ENCODE data around the gene EFCC1.

The EFCC1 gene

DNA sequence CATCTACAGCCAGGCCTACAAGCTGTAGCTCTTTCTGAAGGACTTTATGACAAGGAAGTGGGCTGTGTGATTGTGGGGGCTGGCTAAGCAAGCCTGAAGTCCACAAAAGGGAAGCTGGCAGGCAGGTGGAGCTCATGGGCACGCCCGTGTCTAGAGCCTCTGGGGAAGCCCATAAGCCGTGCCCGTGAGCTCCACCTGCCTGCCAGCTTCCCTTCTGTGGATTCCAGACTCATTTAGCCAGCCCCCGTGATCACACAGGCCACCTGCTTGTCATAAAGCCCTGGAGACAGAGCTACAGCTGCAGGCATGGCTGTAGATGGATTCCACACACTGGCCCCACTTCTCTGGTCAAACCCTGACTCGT lies 15.2 kb downstream of the EFCC1 start:
- peak; percentile 82 for DNase-seq

DNA sequence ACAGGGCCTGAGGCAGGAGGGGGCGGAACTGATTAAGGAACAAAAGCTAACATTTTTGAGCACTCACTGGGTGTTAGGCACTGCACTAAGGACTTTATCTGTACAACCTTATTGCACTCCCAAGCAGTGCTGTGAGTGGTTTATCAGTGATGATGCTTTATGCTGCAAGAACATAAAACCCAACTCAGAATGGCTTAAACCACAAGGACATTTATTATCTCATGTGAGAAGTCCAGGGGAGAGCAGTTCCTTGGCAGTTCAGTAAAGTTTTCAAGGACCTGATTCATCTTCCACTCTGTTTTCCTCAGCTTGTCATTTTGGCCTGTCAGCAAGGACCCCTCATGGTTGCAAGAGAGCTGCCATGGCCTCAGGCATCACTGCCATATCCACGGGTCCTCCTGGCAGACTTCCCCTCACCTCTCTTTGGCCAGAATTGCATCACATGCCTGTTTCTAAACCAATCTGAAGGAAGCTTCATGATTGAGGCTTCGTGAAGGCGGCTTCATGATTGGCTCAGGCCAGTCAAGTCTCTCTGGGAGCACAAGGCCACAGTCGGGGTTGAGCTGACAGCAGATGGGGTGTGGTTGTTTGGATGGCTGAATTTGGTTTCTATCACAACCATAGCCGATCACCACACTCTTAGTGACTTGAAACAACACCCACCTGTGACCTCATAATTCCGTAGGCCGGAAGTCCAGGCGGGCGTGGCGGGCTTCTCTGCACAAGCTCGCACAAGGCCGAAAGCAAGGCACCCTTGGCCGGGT lies 15.8 kb downstream of the EFCC1 start:
- DNase-seq = no peak

DNA sequence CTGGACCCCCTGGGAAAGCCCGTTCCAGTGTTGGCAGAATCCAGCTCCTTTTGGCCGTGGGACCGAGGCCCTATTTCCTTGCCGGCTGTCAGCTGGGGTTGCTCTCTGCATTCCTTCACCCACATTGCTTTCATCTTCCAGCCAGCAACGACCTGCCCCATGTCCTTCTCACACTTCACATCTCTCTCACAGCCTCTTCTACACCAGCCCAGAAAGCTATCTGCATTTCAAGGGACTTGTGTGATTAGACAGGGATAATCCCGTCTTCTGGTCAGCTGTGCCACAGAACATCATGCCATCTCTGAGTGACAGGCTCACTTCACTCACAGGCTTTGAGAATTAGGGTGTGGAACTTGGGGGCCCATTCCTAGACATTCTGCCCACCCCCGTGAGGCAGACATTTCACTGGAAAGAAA lies 16.4 kb downstream of the EFCC1 start:
- no peak for DNase-seq

DNA sequence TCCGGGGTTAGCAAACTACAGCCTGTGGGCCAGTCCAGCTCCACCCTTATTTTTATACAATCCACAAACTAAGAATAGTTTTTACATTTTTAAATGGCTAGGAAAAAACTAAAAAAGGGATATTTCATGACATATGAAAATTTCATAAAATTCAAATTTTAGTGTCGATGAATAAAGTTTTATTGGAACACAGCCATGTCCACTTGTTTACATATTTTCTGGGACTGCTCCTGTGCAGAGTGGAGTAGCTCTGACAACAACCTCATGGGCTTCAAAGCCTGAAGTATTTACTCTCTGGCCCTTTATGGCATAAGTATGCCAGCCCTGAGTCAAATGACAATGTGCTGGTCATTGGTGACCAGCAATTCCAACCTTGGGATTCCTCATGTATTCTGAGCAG lies 17.2 kb downstream of the EFCC1 start:
- DNase-seq = no peak

DNA sequence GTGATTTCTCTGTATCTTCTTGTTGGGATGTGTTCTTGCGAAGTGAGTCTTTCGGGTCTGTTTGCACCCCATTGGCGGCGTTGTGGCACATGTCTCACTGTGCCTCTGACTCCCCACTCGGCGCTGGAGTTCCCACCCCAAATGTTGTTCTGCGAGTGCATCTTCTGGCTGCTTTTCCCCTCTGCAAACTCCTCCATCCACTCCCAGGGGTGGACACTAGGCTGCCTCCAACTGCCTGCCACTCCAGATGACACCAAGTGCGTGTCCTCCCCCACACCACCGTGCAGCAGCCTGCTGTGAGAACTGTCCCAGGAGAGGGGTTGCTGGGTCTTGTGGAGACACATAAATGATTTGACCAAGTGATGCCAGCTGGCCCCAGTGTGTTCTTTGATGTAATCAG lies 17.6 kb downstream of the EFCC1 start:
- DNase-seq = no peak

DNA sequence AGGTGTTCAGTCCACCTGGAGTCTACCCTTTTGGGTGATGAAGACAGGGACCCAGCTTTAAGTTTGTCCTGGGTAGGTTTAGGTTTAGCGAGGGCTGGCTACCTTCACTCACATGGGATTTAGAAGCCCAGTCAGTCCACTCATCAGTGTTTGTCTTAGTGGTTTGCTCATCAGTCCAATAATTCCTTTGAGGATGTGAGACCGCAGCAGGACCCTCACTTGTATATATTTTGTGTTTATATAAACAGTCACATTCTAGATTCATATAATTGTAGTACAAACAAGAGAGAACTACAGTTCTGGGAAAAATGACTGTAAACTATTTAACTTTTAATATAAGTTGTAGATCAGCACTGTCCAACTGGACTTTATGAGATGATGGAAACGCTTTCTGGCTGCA lies 18.2 kb downstream of the EFCC1 start:
- DNase-seq = no peak

DNA sequence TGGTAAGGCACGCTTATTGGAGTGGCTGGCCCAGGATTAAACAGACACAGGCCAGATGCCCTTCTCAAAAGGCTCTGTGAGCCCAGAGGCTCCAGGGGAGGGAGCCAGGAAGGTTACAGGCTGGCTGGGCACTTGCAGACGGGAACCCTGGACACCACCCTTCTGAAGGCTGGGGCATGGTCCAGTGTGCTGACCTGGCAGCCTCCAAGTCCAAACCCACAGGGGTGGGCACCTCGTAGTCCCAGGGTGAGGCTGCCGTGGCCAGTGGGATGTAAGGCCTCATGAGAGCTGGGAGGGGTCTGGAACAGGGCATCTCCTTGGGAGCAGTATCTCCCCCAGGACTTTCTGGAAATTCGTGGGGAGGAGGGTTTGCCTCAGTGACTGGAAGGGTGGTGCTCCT lies 19.6 kb downstream of the EFCC1 start:
- DNase-seq = no peak

DNA sequence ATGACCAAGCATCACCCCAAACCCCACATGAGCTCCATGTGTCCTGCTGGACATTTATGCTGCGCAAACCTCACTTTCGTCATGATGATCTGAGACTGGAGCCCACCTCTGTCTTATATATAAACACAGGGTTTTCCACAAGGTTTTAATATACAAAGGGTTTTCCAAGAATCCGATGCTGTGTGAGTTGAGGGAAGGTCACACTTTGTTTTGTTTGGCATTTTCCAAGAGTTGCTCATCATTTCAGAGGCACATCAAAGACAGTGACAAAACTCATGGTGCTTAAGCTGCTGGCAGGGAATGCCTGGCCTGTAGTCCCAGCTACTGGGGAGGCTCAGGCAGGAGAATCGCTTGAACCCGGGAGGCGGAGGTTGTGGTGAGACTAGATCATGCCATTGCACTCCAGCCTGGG lies 20.0 kb downstream of the EFCC1 start:
- no peak for DNase-seq

DNA sequence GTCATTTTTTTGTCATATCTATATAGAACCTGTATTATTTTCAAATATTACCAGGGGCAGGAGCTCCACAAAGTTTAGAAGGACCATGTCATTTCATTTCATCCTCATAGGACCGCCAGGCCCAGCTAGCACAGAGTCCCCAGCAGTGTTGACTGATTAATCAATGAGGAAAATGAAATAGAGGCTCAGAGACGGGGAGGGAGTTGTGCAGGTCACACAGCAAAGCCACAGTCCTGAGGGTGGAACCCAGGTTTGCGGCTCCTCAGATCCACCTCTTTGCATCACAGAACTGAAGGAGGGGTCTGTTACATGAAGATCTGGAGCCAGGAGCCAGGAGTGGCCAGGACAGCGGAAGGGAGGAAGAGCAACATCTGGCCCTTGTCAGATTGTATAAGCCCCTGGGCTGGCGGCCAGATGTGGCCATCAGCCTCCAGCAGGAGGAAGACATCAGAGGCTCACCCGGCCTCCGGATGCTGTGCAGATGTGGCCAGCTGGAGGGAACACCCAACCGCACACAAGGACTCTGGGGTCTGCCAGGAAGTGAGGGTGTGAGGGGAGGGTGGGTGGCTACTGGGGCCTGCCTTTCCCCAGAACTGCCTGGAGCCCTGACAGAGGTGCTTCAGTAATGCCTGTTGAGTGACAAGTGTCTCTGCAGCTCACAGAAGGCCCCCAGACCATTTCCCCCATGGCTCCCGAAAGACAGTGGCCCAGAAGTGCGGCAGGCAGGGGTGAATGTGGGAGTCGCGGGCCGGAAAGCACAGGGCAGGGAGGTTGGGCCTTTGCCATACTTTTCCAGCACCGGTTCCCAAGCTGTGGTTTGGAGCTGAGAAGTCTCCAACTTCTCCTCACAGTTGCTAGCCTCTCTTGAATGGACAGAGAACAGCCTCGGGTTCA lies 21.3 kb downstream of the EFCC1 start:
- DNase-seq = no peak

DNA sequence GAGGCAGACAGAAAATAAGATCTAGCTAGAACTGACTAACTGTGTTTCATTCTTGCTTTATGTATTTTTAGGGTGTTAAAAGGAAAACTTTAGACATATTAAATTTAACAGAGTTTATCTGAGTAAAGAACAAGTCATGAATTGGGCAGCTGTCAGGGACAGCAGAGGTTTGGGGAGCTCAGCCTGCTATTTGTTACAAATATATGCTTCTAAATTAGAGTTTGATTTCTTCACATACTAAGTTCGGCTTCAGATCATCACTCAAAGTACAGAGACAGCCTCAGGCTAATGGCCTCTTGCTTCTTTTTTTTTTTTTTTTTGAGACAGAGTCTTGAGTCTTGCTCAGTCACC lies 21.9 kb downstream of the EFCC1 start:
- DNase-seq = no peak

DNA sequence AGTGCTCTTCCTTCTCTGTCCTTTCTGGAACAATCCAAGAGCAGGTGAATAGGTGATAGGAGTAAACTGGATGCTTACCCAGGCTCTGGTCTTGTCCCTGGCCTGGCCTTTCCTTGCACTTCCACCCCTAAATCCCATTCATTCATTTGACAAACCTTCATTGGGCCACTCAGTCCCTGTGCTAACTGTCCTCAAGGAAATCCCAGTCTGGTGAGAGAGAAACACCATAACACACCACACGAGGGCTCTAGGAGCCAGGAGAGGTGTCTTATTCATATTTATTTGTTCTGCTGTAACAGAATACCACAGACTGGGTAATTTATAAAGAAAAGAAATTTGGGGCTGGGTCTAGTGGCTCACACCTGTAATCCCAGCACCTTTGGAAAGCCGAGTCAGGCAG lies 22.8 kb downstream of the EFCC1 start:
- peak; percentile 43 for DNase-seq

DNA sequence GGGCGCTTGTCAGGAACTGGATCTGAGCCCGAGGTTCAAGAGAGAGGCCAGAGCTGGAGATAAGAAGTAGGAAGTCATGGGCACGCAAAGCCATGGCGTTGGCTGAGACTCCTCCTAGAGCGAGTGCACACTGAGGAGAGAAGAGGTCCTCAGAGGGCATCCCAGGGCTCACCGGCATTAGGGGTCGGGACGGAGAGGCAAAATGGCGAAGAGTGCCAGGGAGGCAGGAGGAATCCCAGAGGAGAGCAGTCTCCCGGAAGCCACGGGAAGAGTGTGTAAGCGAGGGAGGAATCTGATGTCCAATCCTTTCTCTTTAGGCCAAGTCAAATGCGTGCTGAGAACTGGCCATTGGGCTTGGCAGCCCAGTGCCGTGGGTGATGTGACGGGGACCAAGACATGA lies 24.0 kb downstream of the EFCC1 start:
- DNase-seq = no peak

DNA sequence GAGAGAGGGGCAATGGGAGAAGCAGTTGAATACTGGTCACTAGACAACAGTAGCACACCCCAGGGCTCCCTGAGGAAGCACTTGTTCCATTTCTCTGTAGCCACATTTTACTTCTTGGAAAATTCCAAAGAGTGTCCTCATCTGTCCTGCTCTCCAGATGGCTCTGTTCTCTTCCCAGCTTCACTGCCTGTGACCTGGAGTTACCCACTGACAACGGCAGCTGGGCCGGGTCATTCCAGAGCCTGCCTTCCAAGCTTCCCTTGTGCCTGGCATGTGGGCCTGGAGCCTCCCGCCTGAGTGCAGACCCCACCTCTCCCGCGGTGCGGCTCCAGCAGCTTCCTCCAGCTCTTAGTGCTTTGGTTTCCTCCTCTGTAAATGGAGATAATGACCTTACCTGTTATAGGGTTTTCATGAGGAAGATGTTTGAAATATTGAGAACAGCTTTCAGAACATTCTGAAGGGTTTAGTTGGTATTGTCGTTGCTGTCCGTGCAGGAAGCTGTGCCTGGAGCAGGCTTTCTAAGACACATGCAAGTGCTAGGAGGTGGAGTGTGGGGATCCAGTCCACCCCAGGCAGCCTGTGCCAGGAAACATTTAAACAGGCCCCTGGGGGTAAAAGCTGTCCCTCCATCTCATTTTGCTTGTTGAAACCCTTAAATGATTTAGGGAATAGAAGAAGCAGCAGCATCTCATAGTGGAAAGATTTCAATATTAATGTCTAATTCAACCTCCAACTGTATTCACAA lies 24.8 kb downstream of the EFCC1 start:
- peak; percentile 24 for DNase-seq

DNA sequence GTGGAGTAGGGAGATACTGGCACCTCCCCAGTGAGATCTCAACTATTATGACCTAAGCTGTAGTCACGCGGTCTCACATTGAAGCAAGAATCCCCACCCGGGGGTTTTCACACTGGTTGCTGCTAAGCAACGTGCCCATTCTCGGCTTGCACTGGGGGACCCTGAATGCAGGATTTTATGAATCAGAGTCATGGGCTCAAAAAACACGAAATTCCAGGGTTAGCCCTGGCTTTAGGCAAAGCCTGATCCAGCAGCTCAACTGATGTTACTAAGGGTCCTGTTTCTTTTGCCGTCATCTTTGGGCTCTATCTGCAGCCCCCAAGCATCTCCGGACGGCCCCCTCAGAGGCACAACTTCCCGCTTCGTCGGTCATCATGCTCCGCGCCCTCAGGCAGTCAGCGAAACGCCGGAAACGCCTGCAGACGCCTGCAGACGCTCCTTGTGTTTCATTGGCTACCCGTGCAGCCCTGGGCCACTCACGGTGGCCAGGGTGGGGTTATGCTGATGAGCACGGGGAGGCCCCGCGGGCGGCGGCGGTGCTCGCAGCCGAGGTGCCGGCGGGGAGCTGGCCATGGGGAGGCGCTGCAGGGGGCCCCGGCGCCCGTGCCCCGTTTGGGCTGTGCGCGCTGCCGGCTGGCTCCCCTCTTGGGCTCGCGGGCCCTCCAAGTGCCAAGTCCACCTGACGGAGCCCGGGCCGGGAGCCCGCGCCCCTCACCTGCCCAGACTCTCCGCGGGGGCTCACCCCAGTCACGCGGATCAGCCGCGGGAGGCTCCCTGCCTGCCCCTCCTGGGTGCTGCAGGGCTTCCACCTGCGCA lies 25.8 kb downstream of the EFCC1 start:
- peak; percentile 94 for DNase-seq

DNA sequence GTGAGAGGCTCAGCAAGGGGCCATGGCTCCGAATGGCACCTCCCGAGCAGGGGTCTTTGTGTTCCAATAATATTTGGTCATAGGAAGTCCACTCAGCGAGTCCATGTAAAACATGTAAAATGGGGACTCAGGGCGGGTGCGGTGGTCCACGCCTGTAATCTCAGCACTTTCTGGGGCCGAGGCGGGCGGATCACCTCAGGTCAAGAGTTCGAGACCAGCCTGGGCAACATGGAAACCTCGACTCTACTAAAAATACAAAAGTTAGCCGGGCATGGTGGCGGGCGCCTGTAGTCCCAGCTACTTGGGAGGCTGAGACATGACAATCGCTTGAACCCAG lies 26.4 kb downstream of the EFCC1 start:
- no peak for DNase-seq

DNA sequence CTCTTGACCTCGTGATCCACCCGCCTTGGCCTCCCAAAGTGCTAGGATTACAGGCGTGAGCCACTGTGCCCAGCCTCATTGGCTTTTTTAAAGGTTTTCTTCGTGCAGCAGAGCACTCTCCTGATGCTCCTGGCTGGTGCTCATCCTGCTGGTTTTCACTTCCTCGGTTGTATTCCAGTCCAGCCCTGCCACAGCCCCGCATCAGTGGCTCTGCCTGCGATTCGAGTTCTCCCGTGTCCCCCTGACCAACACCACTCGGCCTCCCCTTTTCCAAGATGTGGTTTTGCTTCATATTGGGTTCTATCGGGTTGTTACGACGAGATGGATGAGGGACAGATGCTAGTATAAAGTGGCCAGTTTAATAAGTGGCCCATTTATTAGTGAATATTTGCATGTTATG lies 27.8 kb downstream of the EFCC1 start:
- DNase-seq = no peak

DNA sequence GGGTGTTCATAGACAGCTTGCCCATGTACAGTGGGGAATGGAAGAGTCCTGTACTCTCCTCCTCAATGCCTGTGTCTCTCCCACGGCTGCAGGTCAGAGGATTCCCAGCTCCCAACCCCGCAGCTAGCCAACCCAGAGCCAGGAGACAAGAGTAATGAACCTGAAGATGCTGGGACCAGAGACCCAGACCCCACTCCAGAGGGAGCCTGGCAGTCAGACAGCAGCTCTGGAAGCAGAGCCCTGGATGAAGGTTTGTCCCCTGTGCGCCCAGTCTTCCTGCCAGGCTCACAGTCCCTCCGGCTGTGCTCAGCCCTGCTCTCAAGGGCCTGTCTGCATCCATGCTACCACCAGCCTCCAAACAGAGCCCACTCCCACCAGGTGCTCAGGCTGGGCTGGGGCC lies 29.5 kb downstream of the EFCC1 start:
- DNase-seq = no peak

DNA sequence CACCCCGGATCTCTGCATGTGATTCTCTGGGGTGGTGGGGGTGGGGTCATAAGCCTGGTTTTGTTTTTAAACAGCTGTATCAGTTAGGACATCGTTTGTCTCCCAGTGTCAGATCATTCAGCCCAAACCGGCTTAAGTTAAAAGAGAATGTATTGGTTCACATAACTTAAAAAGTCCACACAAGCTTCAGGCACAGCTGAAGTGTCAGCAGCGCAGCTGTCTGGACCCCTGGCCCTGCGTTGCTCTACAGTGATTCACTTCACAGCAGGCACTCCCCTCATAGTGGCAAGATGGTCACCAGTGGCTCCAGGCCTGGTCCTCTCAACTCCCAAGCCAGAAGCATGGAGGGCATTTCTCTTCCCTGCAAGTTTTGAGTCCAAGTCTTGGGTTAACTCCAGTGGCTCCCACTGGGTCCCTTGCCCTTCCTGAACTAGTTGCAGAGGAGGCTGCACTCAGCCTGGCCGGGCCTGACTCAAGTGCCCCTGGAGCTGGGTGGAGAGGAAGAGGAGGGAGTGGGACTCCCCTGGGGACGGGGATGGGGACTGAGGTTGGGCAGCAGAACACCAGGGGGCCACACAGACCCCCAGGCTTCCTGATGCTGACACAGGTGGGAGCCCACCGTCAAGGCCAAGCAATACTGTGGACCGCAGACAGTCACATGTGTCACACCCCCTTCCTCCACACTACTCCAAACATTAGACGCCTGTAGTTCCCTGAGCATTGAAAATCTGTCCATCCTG lies 30.5 kb downstream of the EFCC1 start:
- no peak for DNase-seq

DNA sequence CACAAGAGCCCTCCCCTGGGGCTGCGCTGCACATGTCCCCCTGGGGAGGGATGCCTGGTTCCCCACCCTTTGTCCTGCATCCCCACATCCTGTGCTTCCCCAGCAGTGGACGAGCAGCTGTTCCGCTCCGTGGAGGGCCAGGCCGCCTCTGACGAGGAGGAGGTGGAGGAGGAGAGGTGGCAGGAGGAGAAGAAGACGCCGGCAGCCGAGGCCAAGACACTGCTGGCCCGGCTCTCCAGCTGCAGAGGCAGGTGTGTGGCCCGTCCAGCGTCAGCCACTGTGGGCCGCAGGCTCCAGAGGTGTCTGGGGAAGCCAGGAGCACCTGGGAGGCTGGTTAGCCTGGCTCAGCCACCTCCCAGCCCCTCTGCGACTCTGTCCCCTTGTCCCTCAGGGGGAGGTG lies 31.6 kb downstream of the EFCC1 start:
- DNase-seq = no peak

DNA sequence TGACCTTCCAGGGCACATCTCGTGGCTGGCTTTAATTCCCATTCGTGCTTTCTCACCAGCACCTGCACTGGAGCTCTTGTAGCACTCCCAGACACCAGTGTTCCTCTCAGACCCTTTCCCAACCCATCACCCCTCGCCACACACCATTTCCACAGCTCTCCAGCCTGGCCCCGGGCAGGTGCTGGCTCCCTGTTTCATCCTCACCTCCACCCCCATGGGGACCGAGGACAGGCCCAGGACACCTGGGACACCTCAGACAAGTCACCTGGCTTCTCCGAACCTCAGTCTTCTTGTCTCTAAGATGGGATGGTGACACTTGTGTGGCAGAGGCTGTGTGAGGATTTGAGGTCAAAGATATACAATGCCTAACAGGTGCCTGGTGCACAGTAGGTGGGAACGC lies 32.0 kb downstream of the EFCC1 start:
- DNase-seq = no peak

DNA sequence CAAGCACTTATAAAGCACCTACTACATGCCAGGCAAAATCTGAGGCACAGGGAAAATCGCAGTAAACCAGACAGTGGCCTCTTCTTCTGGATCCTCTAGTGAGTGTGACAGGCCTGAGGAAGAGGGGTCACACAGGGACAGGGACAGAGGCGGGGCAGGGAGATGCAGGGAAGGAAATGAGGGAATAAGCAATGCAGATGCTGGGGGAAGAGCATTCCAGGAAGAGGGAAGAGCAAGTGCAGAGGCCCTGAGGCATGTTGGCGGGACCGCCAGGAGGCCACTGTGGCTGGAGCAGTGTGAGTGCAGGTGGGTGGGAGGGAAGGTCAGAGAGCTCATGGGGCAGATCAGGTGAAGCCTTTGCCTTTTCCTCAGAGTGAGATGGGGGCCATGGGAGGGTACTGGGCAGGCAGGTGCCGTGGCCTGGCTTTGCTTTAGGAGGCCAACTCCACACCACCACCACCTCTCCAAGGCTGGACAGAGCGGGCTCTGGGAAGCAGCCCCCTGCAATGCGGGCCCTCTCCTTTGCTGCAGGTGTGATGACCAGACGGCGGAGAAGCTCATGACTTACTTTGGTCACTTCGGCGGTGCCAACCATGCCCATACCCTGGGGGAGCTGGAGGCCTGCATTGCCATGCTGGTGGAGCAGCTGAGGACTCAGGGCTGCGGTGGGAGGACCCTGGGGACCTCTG lies 32.7 kb downstream of the EFCC1 start:
- no peak for DNase-seq

DNA sequence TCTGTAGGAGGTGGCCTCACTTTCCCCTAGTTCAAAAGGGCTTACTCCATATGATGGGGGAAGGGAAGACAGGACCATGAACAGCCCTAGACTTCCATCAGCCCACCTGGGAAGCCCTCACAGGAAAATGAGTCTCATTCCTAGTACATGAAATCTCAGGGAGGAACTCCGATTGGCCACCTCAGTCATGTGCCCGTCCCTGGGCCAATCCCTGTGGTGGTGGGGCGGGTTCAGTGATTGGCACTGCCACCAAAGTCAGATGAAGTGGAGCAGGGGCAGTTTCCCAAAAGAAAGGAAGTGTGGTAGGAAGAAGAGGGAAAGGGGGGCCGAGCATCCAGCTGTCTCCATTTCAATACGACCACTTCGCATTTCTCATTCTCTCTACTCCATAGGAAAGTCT lies 33.5 kb downstream of the EFCC1 start:
- DNase-seq = no peak

Measured in NCI-H69 (cell line).